HepG2 (cell line): ENCODE results near the gene ACBD3. TPM values are rescaled to one million over a fixed set of nuclear protein-coding genes. Genes with fewer than 3 reads are reported as not detected.

Source experiments
- CSRNP2 ChIP-seq: sonication (generic); formaldehyde crosslinking; conservative IDR thresholded peaks from 2 replicates; pipeline ENCODE4 v1.8.0; 2022; ENCODE audit warnings: low read depth, missing genetic modification reagents
- FOXC1 ChIP-seq: sonication (generic); formaldehyde crosslinking; IDR thresholded peaks from 2 replicates; pipeline ENCODE4 v1.8.0; 2022; ENCODE audit warnings: mild to moderate bottlenecking, missing genetic modification reagents, borderline replicate concordance
- HINFP ChIP-seq: sonication (generic); formaldehyde crosslinking; IDR thresholded peaks from 2 replicates; pipeline ENCODE4 v1.4.0; 2020; ENCODE audit warnings: low read depth, mild to moderate bottlenecking, missing genetic modification reagents
- KAT8 ChIP-seq: IDR thresholded peaks from 2 replicates; pipeline ENCODE4 v1.6.1; 2016; ENCODE audit warnings: missing genetic modification reagents, missing compliant biosample characterization
- KMT2A ChIP-seq: sonication (generic); formaldehyde crosslinking; IDR thresholded peaks from 2 replicates; pipeline ENCODE4 v1.4.0; 2020; ENCODE audit warnings: missing genetic modification reagents
- NFYB ChIP-seq: sonication (generic); formaldehyde crosslinking; IDR thresholded peaks from 2 replicates; pipeline ENCODE4 v1.4.0; 2020; ENCODE audit warnings: missing genetic modification reagents
- NR1H2 ChIP-seq: sonication (generic); formaldehyde crosslinking; IDR thresholded peaks from 2 replicates; pipeline ENCODE4 v1.8.1; 2022; ENCODE audit warnings: low read depth, missing genetic modification reagents, borderline replicate concordance
- RBM22 ChIP-seq: fragments of 200-400 bp; formaldehyde crosslinking; optimal IDR thresholded peaks from 2 replicates; pipeline ENCODE3; 2017; ENCODE audit warnings: mild to moderate bottlenecking, low read length, moderate library complexity
- SAP130 ChIP-seq: IDR thresholded peaks from 2 replicates; pipeline ENCODE4 v1.6.1; 2016; ENCODE audit warnings: low read depth
- SMAD3 ChIP-seq: sonication (generic); formaldehyde crosslinking; IDR thresholded peaks from 2 replicates; pipeline ENCODE4 v1.4.0; 2020; ENCODE audit warnings: missing genetic modification reagents
- TAF1 ChIP-seq: sonication (generic); formaldehyde crosslinking; IDR thresholded peaks from 2 replicates; pipeline ENCODE4 v1.4.0; 2020; ENCODE audit warnings: missing genetic modification reagents
- ZBTB20 ChIP-seq: sonication (generic); formaldehyde crosslinking; IDR thresholded peaks from 2 replicates; pipeline ENCODE4 v1.8.1; 2023; ENCODE audit warnings: missing genetic modification reagents, low read depth, mild to moderate bottlenecking, borderline replicate concordance
- ZNF713 ChIP-seq: sonication (generic); formaldehyde crosslinking; IDR thresholded peaks from 2 replicates; pipeline ENCODE4 v1.4.0; 2020; ENCODE audit warnings: mild to moderate bottlenecking, missing genetic modification reagents
- polyA plus RNA-seq, 8 experiments: library from polyadenylated mRNA; depleted of rRNA in 3 of 8; stranded (reverse) in 7 of 8; unstranded in 1 of 8; fragments of >200 nt; fragmentation: Illumina TruSeq in 4 of 8; extraction: Trizol in 4 of 8; gene quantifications; 2 replicates each; pipeline versions ENCODE4 v1.2.1 to v1.2.3, GENCODE V29; 2011 to 2016; ENCODE audit warnings: low read depth in 4 of 8, missing spikeins in 1 of 8, mixed read lengths in 1 of 8; ENCODE audit not compliant: insufficient read depth in 1 of 8
- total RNA-seq, 5 experiments: library from RNA; depleted of rRNA; stranded (reverse); fragments of >200 nt; fragmentation: Illumina TruSeq; extraction: Trizol; gene quantifications; 2 replicates each; pipeline ENCODE4 v1.2.3, GENCODE V29; 2016; ENCODE audit warnings: low read depth in 1 of 5
- TF ChIP-seq, protein P1 (sequence below): sonication (generic); formaldehyde crosslinking; IDR thresholded peaks from 2 replicates; pipeline ENCODE4 v1.4.0; 2020; ENCODE audit warnings: mild to moderate bottlenecking, low read depth, missing genetic modification reagents

Gene ACBD3
- total and polyA plus RNA-seq, 2 of the 13 experiments (the other 11 are each of a cell fraction or from before 2014, with no cell fraction given): 24.3 to 39.3 TPM

GRCh38 chr1:226223786-226224244 is 37.3 kb upstream of the ACBD3 start (continued):
- no peak for TF ChIP-seq FOXC1 (CRISPR knock-in tag)
- no peak for TF ChIP-seq NFYB (CRISPR knock-in tag)
- TF ChIP-seq TAF1 (CRISPR knock-in tag): peak; percentile 8; the same call in 1 of the 2 replicates
- no peak for TF ChIP-seq RBM22
- 0 out of 2 replicates have a peak, but pooled peaks have one; percentile 26 for TF ChIP-seq HINFP
- no peak for TF ChIP-seq KAT8 (CRISPR knock-in tag)
- TF ChIP-seq SMAD3 (CRISPR knock-in tag): no peak
- TF ChIP-seq SAP130 (CRISPR knock-in tag): peak; percentile 44; the same call in 1 of the 2 replicates
- TF ChIP-seq, protein P1, sequence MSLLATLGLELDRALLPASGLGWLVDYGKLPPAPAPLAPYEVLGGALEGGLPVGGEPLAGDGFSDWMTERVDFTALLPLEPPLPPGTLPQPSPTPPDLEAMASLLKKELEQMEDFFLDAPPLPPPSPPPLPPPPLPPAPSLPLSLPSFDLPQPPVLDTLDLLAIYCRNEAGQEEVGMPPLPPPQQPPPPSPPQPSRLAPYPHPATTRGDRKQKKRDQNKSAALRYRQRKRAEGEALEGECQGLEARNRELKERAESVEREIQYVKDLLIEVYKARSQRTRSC (CRISPR knock-in tag): 0 out of 2 replicates have a peak, but pooled peaks have one; percentile 30
- TF ChIP-seq CSRNP2 (CRISPR knock-in tag): no peak
- TF ChIP-seq KMT2A (CRISPR knock-in tag): peak; percentile 20
- 0 out of 2 replicates have a peak, but pooled peaks have one; percentile 6 for TF ChIP-seq ZNF713 (CRISPR knock-in tag)
- no peak for TF ChIP-seq NR1H2 (CRISPR knock-in tag)
- TF ChIP-seq ZBTB20 (CRISPR knock-in tag): no peak
